Neural progenitor cell (in vitro differentiated cells): Measurements from ENCODE around the gene HDAC4. TPM values are rescaled to one million over a fixed set of nuclear protein-coding genes. Genes with fewer than 3 reads are reported as not detected.

Source experiments
- DNase-seq: peaks from one replicate; pipeline ENCODE4 v3.0.0-alpha.2; 2016; ENCODE audit warnings: low spot score
- H2AFZ ChIP-seq: fragments of 200-600 bp; sonication (generic); replicated peaks from 2 replicates; pipeline ENCODE4 v1.6.1; 2016; ENCODE audit warnings: antibody characterized with exemption
- H3F3A ChIP-seq: fragments of 200-600 bp; sonication (generic); 2 replicates; pipeline ENCODE4 v1.6.1; 2016; ENCODE audit warnings: antibody characterized with exemption, low read depth
- H3K27ac ChIP-seq: fragments of 200-600 bp; sonication (generic); 2 replicates; pipeline ENCODE4 v1.5.1; 2016; ENCODE audit warnings: mild to moderate bottlenecking
- H3K27me3 ChIP-seq: fragments of 200-600 bp; sonication (generic); 2 replicates; pipeline ENCODE4 v1.6.1; 2016; ENCODE audit warnings: mild to moderate bottlenecking, moderate library complexity
- H3K36me3 ChIP-seq: fragments of 200-600 bp; sonication (generic); 2 replicates; pipeline ENCODE4 v1.5.1; 2016
- H3K4me1 ChIP-seq: fragments of 200-600 bp; sonication (generic); 2 replicates; pipeline ENCODE4 v1.6.1; 2016; ENCODE audit warnings: mixed run types
- H3K4me2 ChIP-seq: fragments of 200-600 bp; sonication (generic); 2 replicates; pipeline ENCODE4 v1.6.1; 2016
- H3K4me3 ChIP-seq: fragments of 200-600 bp; sonication (generic); 2 replicates; pipeline ENCODE4 v1.5.1; 2016
- H3K79me2 ChIP-seq: fragments of 200-600 bp; sonication (generic); 2 replicates; pipeline ENCODE4 v1.6.1; 2016; ENCODE audit warnings: low read depth
- H3K9ac ChIP-seq: fragments of 200-600 bp; sonication (generic); 2 replicates; pipeline ENCODE4 v1.6.1; 2016
- H3K9me3 ChIP-seq: fragments of 200-600 bp; sonication (generic); 2 replicates; pipeline ENCODE4 v1.5.1; 2016; ENCODE audit warnings: low read depth
- H4K20me1 ChIP-seq: fragments of 200-600 bp; sonication (generic); 2 replicates; pipeline ENCODE4 v1.6.1; 2016; ENCODE audit warnings: low read depth
- H3K27ac Mint-ChIP-seq: 3 replicates; pipeline ENCODE4 v1.8.0; 2021; ENCODE audit warnings: mixed read lengths
- H3K27me3 Mint-ChIP-seq: 2 replicates; pipeline ENCODE4 v1.8.0; 2022; ENCODE audit warnings: low read depth, mild to moderate bottlenecking, inconsistent platforms, moderate library complexity, mixed read lengths; ENCODE audit not compliant: insufficient read depth
- H3K36me3 Mint-ChIP-seq: 3 replicates; pipeline ENCODE4 v1.8.0; 2021; ENCODE audit warnings: mixed read lengths
- H3K4me1 Mint-ChIP-seq: 3 replicates; pipeline ENCODE4 v1.8.0; 2021; ENCODE audit warnings: mixed read lengths
- H3K4me3 Mint-ChIP-seq: 3 replicates; pipeline ENCODE4 v1.8.0; 2021; ENCODE audit warnings: mild to moderate bottlenecking, moderate library complexity, mixed read lengths
- H3K9me3 Mint-ChIP-seq: 3 replicates; pipeline ENCODE4 v1.8.0; 2020; ENCODE audit warnings: mixed read lengths
- CTCF ChIP-seq: fragments of 200-600 bp; sonication (generic); IDR thresholded peaks from 2 replicates; pipeline ENCODE4 v1.5.1; 2017; ENCODE audit warnings: antibody characterized with exemption, mild to moderate bottlenecking
- EZH2 ChIP-seq: fragments of 200-600 bp; sonication (generic); IDR thresholded peaks from 2 replicates; pipeline ENCODE4 v1.6.1; 2017; ENCODE audit warnings: antibody characterized with exemption, mild to moderate bottlenecking, moderate library complexity
- EZH2phosphoT487 ChIP-seq: fragments of 200-600 bp; sonication (generic); IDR thresholded peaks from 2 replicates; pipeline ENCODE4 v1.6.1; 2017; ENCODE audit warnings: antibody characterized with exemption
- total RNA-seq: library from RNA; depleted of rRNA; stranded (reverse); fragments of >200 nt; gene quantifications from 2 replicates; pipeline ENCODE4 v1.2.3, GENCODE V29; 2015; ENCODE audit warnings: low replicate concordance

HDAC4 gene
- total RNA-seq, 1 donor from 2014 or later, result 36.0 TPM

DNA sequence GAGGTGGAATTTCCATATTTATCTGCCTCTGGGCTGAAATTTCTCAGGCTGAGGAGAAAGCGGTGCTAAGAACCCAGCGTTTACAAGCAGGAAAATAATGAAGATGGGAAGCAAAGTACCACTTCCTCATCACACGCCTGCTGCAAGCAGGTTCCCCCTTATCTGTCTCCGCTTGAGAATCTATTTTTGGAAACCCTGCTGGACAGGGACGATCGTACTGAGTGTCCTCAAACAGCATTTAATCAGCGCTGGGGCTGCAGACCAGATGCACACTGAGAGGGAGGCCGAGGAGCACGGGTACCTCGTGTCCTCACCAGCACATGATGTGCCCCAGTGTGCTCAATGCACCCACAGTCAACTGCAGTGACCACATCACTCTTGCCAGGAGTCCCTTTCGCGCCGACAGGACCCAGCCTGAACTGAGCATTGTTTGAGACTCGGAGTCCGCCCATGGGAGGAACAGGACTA is 160.4 kb downstream of the HDAC4 start:
- no peaks in the 10 kb centered on the region for H3K36me3 Mint-ChIP-seq
- H3K27ac ChIP-seq, result no peak overlapping the region
- H3K4me1 Mint-ChIP-seq, result peaks cover 45% of the 10 kb centered on the region
- peak overlapping the region; percentile 37 for H3K27ac Mint-ChIP-seq
- no peak overlapping the region for H3K9ac ChIP-seq
- peaks cover 4% of the 10 kb centered on the region for H3K27me3 Mint-ChIP-seq
- peaks cover 10% of the 10 kb centered on the region for H3F3A ChIP-seq
- peaks cover 82% of the 10 kb centered on the region for H3K79me2 ChIP-seq
- H3K4me2 ChIP-seq, result peak overlapping the region; percentile 5
- no peak overlapping the region for H3K4me3 ChIP-seq
- TF ChIP-seq CTCF (no peak), EZH2 (no peak), EZH2phosphoT487 (no peak)
- H3K4me1 ChIP-seq, result peaks cover 27% of the 10 kb centered on the region
- H3K36me3 ChIP-seq, result no peaks in the 10 kb centered on the region
- no peak overlapping the region for H2AFZ ChIP-seq
- DNase-seq, result no peak
- peaks cover 14% of the 10 kb centered on the region for H3K9me3 Mint-ChIP-seq
- no peak overlapping the region for H3K4me3 Mint-ChIP-seq
- peaks cover 57% of the 10 kb centered on the region for H4K20me1 ChIP-seq
- H3K27me3 ChIP-seq, result no peaks in the 10 kb centered on the region
- H3K9me3 ChIP-seq, result no peaks in the 10 kb centered on the region

DNA sequence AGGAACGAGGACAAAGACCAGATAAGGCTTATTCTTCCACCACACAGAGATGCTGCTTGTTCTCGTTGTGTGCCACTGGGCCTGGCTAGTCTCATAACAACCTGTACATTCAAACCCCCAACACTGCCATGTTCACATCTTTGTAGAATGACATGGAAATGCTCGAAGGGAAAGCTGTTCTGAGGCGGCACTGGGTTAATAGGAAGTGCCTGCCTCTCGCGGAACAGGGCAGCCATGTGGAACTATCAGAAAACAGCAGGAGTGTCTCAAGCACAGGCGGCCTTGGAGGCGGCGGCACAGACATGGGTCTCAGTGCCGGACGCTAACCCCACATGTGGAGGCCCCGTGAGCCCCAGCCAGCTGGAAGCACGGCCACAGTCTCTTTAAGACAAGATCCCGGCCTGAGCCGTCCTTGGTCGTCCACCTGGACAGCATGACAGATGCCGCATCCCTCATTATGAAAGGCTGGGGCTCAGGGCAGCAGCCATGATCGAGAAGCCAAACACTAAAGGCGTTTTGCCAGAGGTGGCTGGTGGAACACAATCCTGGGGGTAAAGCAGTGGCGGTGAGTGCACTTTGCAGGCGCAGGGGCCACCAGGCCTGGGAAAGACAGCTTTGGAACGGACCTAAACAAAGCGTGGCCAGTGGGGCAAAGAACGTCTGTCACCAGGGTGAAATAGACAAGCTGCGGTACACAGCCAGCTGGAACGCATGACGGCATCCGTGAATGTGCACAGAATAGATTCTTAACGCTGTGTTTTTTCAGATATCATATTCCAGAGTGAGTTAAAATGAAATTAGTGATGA is 161.0 kb downstream of the HDAC4 start:
- no peak overlapping the region for H3K9ac ChIP-seq
- peak; percentile 44 for DNase-seq
- H3F3A ChIP-seq, result peaks cover 10% of the 10 kb centered on the region
- TF ChIP-seq EZH2 (no peak), EZH2phosphoT487 (no peak)
- peaks cover 55% of the 10 kb centered on the region for H4K20me1 ChIP-seq
- H3K4me1 ChIP-seq, result peaks cover 20% of the 10 kb centered on the region
- no peaks in the 10 kb centered on the region for H3K27me3 ChIP-seq
- H3K27ac Mint-ChIP-seq, result peak overlapping the region; percentile 85
- peaks cover 14% of the 10 kb centered on the region for H3K9me3 Mint-ChIP-seq
- H3K4me2 ChIP-seq, result peak overlapping the region; percentile 5
- H3K4me3 ChIP-seq, result no peak overlapping the region
- peaks cover 6% of the 10 kb centered on the region for H3K27me3 Mint-ChIP-seq
- no peak overlapping the region for H3K4me3 Mint-ChIP-seq
- peaks cover under 1% of the 10 kb centered on the region for H3K36me3 Mint-ChIP-seq
- no peaks in the 10 kb centered on the region for H3K9me3 ChIP-seq
- H2AFZ ChIP-seq, result no peak overlapping the region
- H3K36me3 ChIP-seq, result no peaks in the 10 kb centered on the region
- H3K79me2 ChIP-seq, result peaks cover 80% of the 10 kb centered on the region
- peaks cover 41% of the 10 kb centered on the region for H3K4me1 Mint-ChIP-seq
- no peak overlapping the region for H3K27ac ChIP-seq

DNA sequence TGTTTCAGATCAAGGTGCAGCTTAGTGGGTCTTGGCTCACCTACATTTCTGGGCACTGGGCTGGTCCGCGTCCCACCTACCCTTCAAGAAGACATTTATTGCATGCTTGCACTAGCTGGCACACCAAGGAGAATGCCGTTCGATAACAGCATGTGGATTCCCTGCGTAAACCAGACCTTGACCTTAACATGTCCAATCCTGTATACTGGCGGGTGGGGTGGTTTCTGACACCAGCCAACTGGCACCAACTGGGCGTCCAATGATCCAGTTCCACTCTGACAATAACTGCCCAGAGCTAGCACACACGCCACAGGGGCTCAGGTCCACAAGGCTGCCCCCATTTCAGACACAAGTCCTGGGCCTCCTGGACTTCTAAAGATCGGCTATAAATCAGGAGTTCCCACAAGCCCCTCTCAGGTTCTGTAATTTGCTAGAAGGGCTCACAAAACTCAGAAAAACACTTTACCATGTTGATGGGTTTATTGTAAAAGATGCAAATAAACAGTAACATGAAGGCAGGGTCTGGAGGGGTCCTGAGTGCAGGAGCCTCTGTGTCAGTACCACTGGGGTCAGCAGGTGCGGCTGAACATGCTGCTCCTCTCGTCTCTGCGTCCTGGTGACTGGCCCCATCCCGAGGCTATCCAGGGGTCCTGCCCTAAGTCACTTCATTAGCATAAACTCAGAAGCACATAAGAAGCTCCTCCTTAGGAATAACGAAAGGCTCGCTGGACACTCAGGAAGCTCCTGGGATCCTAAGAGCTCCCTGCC is 161.8 kb downstream of the HDAC4 start:
- Histone ChIP-seq H3K27me3 (no peaks in the 10 kb centered on the region), H3K4me3 (no peak overlapping the region), H3K27ac (no peak overlapping the region), H3K36me3 (no peaks in the 10 kb centered on the region), H3F3A (peaks cover 10% of the 10 kb centered on the region), H3K9ac (no peak overlapping the region), H3K4me1 (peaks cover 17% of the 10 kb centered on the region), H2AFZ (no peak overlapping the region), H3K4me2 (no peak overlapping the region), H4K20me1 (peaks cover 51% of the 10 kb centered on the region), H3K9me3 (no peaks in the 10 kb centered on the region), H3K79me2 (peaks cover 77% of the 10 kb centered on the region)
- Mint-ChIP-seq H3K4me1 (peaks cover 40% of the 10 kb centered on the region), H3K27ac (no peak overlapping the region), H3K9me3 (peaks cover 14% of the 10 kb centered on the region), H3K36me3 (peaks cover 4% of the 10 kb centered on the region), H3K27me3 (peaks cover 6% of the 10 kb centered on the region), H3K4me3 (no peak overlapping the region)
- TF ChIP-seq CTCF, result no peak
- no peak for TF ChIP-seq EZH2
- no peak for TF ChIP-seq EZH2phosphoT487
- DNase-seq, result no peak
